Adrenal gland (tissue), 5 donors: Measurements from ENCODE around the gene HMCN2.

Source experiments
- POLR2A ChIP-seq, 2 donors: fragments of 450-650 bp; IDR thresholded peaks; one replicate each; pipeline ENCODE4 v1.6.1; 2017; ENCODE audit warnings: antibody characterized with exemption in 2 of 2, mild to moderate bottlenecking in 2 of 2, moderate library complexity in 1 of 2
- TF ChIP-seq, protein P1 (sequence below), 6 experiments: fragments of 450-650 bp in 4 of 6; fragments of 200-600 bp in 2 of 6; sonication (generic) in 1 of 6; IDR thresholded peaks; 1 replicate in 5 of 6; 2 replicates in 1 of 6; pipeline versions ENCODE4 v1.5.1 to v1.8.0; 2016 to 2021; ENCODE audit warnings: antibody characterized with exemption in 6 of 6, mild to moderate bottlenecking in 2 of 6, moderate library complexity in 1 of 6
- donor health status: DM: no; HTN: no; CAD: no.

DNA sequence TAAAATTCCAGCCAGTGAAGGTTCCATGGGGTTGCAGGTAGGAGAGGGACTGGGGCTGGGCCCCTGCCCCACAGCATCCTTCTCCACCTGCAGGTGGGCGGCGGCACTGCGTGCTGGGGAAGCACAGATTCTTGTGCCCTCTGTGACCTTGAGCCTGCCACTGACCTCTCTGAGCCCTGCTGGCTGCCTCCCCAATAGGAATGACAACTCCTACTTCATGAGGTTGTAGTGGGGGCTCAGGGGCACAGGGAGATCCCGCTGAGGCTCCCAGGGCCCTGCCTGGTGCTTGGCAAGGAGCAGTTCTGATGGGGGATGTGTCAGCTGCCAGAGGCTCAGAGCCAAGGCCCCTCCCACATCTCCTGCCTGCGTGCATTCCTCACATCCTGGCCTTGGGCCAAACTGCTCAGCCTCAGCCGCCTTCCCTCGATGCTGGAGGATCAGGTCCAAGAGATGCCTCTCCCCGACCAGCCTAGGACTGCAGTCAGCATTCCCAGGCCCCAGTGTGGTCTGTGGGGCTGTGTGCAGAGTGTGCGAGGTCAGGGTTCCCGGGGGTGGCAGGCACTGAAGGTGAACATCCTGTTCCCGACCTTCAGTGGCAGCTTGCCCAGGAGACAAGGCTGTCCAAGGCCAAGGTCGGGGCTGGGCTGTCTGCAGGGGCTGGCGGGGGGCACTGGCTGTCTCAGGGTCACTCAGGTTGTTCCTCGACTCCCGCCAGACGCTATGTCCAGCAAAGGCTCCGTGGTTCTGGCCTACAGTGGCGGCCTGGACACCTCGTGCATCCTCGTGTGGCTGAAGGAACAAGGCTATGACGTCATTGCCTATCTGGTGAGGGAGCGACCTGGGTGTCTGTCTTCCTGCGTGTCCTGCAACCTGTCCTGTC is 186.2 kb downstream of the HMCN2 start:
- TF ChIP-seq, protein P1, sequence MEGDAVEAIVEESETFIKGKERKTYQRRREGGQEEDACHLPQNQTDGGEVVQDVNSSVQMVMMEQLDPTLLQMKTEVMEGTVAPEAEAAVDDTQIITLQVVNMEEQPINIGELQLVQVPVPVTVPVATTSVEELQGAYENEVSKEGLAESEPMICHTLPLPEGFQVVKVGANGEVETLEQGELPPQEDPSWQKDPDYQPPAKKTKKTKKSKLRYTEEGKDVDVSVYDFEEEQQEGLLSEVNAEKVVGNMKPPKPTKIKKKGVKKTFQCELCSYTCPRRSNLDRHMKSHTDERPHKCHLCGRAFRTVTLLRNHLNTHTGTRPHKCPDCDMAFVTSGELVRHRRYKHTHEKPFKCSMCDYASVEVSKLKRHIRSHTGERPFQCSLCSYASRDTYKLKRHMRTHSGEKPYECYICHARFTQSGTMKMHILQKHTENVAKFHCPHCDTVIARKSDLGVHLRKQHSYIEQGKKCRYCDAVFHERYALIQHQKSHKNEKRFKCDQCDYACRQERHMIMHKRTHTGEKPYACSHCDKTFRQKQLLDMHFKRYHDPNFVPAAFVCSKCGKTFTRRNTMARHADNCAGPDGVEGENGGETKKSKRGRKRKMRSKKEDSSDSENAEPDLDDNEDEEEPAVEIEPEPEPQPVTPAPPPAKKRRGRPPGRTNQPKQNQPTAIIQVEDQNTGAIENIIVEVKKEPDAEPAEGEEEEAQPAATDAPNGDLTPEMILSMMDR (IDR thresholded peaks at IDR 0.05), result peak; percentile 41 to 61 (median 54)
- peak in 1 of 2 donors; percentile 22 for TF ChIP-seq POLR2A (IDR thresholded peaks at IDR 0.05)
